Ovary (tissue), 9 donors: ENCODE results near the gene RARA. TPM values are rescaled to one million over a fixed set of nuclear protein-coding genes. Genes with fewer than 3 reads are reported as not detected.

Source experiments
- DNase-seq, 5 donors: peaks; one replicate each; pipeline ENCODE4 v3.0.0-alpha.2; 2019 to 2020
- H3K27ac ChIP-seq, 2 donors: fragments of 200-600 bp; one replicate each; pipeline versions ENCODE4 v1.5.1 to v1.8.0; 2019 to 2022
- H3K27me3 ChIP-seq: fragments of 200-600 bp; one replicate; pipeline ENCODE4 v1.8.0; 2022
- H3K36me3 ChIP-seq: fragments of 200-600 bp; sonication (generic); one replicate; pipeline ENCODE4 v1.5.1; 2019
- H3K4me1 ChIP-seq: one replicate; pipeline ENCODE4 v1.8.1; 2013; ENCODE audit warnings: mild to moderate bottlenecking, moderate library complexity; ENCODE audit not compliant: insufficient read depth
- H3K4me3 ChIP-seq: fragments of 200-600 bp; sonication (generic); one replicate; pipeline ENCODE4 v1.5.1; 2017
- H3K9me3 ChIP-seq, 2 donors: fragments of 200-600 bp in 1 of 2; sonication (generic) in 1 of 2; one replicate each; pipeline versions ENCODE4 v1.5.1 to v1.8.1; 2013 to 2019; ENCODE audit warnings: mild to moderate bottlenecking in 1 of 2, moderate library complexity in 1 of 2
- EP300 ChIP-seq: sonication (generic); formaldehyde crosslinking; IDR thresholded peaks from one replicate; pipeline ENCODE4 v1.6.1; 2017; ENCODE audit warnings: antibody characterized with exemption
- POLR2A ChIP-seq: fragments of 450-650 bp; IDR thresholded peaks from one replicate; pipeline ENCODE4 v1.6.1; 2017; ENCODE audit warnings: antibody characterized with exemption, mild to moderate bottlenecking, moderate library complexity
- WGBS, 3 donors: extraction: QIAGEN DNeasy Blood & Tissue Kit in 1 of 3; methylation state at CpG; one replicate each; pipeline versions ENCODE4 v1.1.5 to v1.1.7; 2013 to 2017; 5-methylcytosine and 5-hydroxymethylcytosine counted together
- intact Hi-C, 4 donors: fragments of 100-400 bp; cut with DNase I; formaldehyde crosslinking; loops; one replicate each; pipeline versions ENCODE4 v1.11.0 to v1.15.1; 2022 to 2023
- polyA plus RNA-seq, 2 donors: library from polyadenylated mRNA; stranded (reverse); fragments of 200-250 nt in 1 of 2; fragments of 350-450 nt in 1 of 2; fragmentation: Illumina TruSeq in 1 of 2; extraction: RNeasy Lipid Tissue Mini Kit (QIAGEN cat#74804) in 1 of 2; gene quantifications; one replicate each; pipeline ENCODE4 v1.2.3, GENCODE V29; 2013 to 2014
- total RNA-seq, 7 donors: library from RNA; depleted of rRNA in 2 of 7; stranded (reverse); fragments of >200 nt in 2 of 7; fragmentation: NEBNext Ultra II Directional in 3 of 7; extraction: Animal tissue kit (Norgen Biotek cat#: 25700) in 3 of 7; gene quantifications; one replicate each; pipeline versions ENCODE4 v1.1.0 to v1.2.4, GENCODE V29; 2016 to 2023
- TF ChIP-seq, protein P1 (sequence below), 3 donors: fragments of 450-650 bp in 2 of 3; fragments of 200-600 bp in 1 of 3; IDR thresholded peaks; one replicate each; pipeline versions ENCODE4 v1.5.1 to v1.8.0; 2016 to 2022; ENCODE audit warnings: antibody characterized with exemption in 3 of 3, mild to moderate bottlenecking in 1 of 3
- donor health status: DM: no; HTN: no; CAD: no; lungs with moderate emphysema.
- donor health status: DM: no; HTN: no; CAD: no.
- donor health status: Bipolar disorder and iron deficiency.
- donor health status: DM: yes; HTN: yes; CAD: no.
- donor health status: DM: no; HTN: no; CAD: no.
- donor health status: DM: yes; HTN: yes; CAD: no.

Gene RARA
- total and polyA plus RNA-seq, 9 donors, result 19.8 to 100 (median 61.9) TPM

DNA sequence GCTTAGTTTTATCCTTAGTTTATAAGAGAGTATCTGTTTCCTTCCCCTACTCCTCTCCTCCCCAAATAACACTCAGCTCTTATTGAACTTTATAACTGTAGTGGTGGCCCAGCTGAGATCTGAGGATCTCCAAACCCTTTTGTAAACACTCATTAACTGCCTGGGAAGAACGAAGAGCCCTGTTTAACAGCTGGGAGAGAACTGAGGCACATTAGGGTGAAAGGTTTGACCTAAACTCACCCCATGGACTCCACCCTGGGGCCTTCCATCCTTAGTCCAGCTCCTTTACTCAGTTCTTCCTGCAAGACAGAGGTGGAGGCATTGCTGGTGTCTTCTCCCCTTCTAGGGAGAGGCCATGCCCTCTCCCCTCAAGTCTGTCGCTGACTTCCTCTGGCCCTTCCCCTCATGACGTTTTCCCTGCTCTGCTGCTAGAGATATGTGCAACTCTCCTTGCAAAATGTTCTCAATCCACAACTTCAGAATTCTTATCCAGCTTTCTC is 1.2 kb upstream of the RARA start:
- Histone ChIP-seq H3K4me1 (peaks cover 39% of the 10 kb centered on the region), H3K36me3 (no peaks in the 10 kb centered on the region), H3K27ac (peak overlapping the region in 1 of 2 donors; percentile 58), H3K27me3 (no peaks in the 10 kb centered on the region), H3K9me3 (no peaks in the 10 kb centered on the region), H3K4me3 (no peak overlapping the region)
- intact Hi-C loops, result loop anchor here in 2 of 4 donors (2.0 to 10.0 kb wide), 3 partner anchors 45 to 247 kb away; no protein-coding TSS in a partner anchor
- TF ChIP-seq POLR2A (no peak), EP300 (no peak)
- TF ChIP-seq, protein P1, sequence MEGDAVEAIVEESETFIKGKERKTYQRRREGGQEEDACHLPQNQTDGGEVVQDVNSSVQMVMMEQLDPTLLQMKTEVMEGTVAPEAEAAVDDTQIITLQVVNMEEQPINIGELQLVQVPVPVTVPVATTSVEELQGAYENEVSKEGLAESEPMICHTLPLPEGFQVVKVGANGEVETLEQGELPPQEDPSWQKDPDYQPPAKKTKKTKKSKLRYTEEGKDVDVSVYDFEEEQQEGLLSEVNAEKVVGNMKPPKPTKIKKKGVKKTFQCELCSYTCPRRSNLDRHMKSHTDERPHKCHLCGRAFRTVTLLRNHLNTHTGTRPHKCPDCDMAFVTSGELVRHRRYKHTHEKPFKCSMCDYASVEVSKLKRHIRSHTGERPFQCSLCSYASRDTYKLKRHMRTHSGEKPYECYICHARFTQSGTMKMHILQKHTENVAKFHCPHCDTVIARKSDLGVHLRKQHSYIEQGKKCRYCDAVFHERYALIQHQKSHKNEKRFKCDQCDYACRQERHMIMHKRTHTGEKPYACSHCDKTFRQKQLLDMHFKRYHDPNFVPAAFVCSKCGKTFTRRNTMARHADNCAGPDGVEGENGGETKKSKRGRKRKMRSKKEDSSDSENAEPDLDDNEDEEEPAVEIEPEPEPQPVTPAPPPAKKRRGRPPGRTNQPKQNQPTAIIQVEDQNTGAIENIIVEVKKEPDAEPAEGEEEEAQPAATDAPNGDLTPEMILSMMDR (IDR thresholded peaks at IDR 0.05), result no peak
- 17 to 31% (median 25%) methylated on average over 3 of the region's 3 CpGs for WGBS, 3 donors
- peak in 2 of 5 donors; percentile 8 to 15 for DNase-seq

DNA sequence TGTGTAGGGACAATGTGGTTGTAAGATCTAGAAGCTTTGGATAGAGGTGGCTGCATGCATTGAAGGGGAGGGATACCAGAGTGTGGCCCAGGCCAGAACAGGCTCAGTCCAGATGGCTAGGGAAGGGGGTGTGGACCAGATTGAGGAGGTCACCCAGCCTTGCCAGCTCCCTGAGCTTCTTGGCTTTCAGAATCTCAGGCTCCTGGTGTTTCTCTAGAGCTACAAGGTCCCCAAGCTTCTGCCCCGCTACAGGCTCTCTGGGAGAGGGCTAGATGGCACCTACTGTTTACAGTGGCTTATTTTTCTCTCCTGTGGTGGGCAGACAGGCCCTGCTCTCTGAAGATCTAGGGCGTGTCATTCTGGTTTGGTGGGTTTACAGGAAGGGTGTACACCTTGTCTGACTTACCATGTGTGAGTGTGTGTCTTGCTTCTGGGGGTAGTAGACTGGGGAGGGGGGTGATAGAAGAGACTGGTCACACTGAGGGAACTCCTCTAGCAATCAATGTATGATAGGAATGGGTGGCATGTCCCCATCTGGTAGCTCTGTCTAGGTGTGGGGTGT is 1.1 kb downstream of the RARA start:
- H3K4me1 ChIP-seq, result peaks cover 36% of the 10 kb centered on the region
- intact Hi-C loops, result loop anchor here in 2 of 4 donors (2.0 to 10.0 kb wide), 3 partner anchors 43 to 245 kb away; no protein-coding TSS in a partner anchor
- TF ChIP-seq EP300, result no peak
- TF ChIP-seq, protein P1 (IDR thresholded peaks at IDR 0.05), result no peak
- TF ChIP-seq POLR2A, result no peak
- no peaks in the 10 kb centered on the region for H3K9me3 ChIP-seq
- no peaks in the 10 kb centered on the region for H3K27me3 ChIP-seq
- DNase-seq, result peak in 2 of 5 donors; percentile 8 to 20
- H3K27ac ChIP-seq, result no peak overlapping the region
- no peak overlapping the region for H3K4me3 ChIP-seq
- WGBS, 3 donors, result 70 to 77% (median 75%) methylated on average over 2 of the region's 2 CpGs
- H3K36me3 ChIP-seq, result no peaks in the 10 kb centered on the region

DNA sequence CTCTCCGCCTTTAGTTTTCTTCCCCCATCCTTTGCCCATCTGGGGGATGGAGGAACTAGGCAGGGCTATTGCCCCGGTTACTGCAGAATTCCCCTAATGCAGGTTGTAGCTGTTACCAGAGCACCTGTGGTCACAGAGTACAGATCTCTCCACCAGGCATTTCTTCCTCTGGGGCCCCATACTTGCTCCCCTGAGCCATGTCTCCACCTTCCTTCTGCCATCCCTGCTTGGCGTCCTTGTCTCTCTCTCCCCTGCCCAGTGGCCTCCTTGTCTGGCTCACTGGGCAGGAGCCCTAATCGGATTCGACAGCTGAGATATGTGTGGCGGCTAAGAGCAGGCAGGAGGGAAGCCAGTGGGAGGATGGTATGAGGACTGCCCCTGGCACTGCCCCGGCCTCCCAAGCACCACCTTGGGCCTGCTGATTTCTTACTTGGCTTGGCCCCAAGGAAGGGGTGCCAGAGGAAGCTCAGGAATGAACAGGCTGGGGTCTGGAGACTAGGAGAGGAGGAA is 2.0 kb downstream of the RARA start:
- WGBS, 3 donors, result 72 to 79% (median 73%) methylated on average over 7 of the region's 7 CpGs
- no peak overlapping the region for H3K27ac ChIP-seq
- H3K36me3 ChIP-seq, result no peaks in the 10 kb centered on the region
- H3K27me3 ChIP-seq, result no peaks in the 10 kb centered on the region
- no peak for TF ChIP-seq EP300
- TF ChIP-seq, protein P1 (IDR thresholded peaks at IDR 0.05), result no peak
- no peak for TF ChIP-seq POLR2A
- no peaks in the 10 kb centered on the region for H3K9me3 ChIP-seq
- DNase-seq, result peak in 2 of 5 donors; percentile 9 to 21
- no peak overlapping the region for H3K4me3 ChIP-seq
- H3K4me1 ChIP-seq, result peaks cover 36% of the 10 kb centered on the region
- intact Hi-C loops, result no loop called here

DNA sequence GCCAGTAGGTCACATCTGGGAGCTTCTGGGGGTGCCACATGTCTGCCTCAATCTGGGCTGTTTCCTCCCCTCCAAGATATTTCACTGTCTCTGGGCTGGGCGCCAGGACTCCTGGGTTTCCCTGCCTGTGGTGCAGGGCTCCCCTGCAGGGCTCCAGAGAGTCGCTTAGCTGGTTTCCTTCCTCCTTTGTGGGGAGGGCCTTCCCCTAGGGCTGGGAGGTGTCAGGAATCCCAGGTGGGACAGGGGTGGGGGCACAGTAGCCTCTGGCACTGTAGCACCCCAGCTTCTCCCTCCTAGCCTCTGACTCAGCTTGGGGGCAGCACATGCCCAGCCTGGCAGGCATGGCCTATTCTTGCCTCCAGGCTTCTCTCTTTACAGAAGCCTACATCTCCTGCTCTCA is 2.6 kb downstream of the RARA start:
- Histone ChIP-seq H3K36me3 (no peaks in the 10 kb centered on the region), H3K27ac (peak overlapping the region in 1 of 2 donors; percentile 5), H3K4me1 (peaks cover 36% of the 10 kb centered on the region), H3K27me3 (no peaks in the 10 kb centered on the region), H3K4me3 (no peak overlapping the region), H3K9me3 (no peaks in the 10 kb centered on the region)
- 59 to 70% (median 63%) methylated on average over 2 of the region's 2 CpGs for WGBS, 3 donors
- intact Hi-C loops, result no loop called here
- DNase-seq, result peak in 4 of 5 donors; percentile 44 to 77 (median 58)
- TF ChIP-seq POLR2A (no peak), EP300 (no peak)
- TF ChIP-seq, protein P1 (IDR thresholded peaks at IDR 0.05), result no peak
